Measurements from ENCODE around the gene FRMD7.

DNA sequence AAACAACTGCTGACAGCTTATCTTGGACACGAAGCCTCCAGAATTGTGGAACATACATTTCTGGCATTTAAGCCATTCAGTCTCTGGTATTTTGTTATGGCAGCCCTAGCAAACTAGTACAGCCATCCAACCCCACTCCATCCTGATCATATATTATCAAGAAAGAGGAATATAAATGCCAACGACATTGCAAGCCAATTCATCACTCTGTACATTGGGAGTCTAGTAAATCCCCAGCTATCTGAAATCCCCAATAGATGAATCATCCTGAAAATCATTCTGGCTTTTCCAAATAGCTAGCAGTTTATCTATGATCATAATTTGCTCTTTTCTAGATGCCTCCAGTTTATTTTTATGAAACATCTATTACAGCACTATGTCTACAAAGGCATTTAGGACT, 41.1 kb downstream of the FRMD7 start:
- no peak for TF ChIP-seq EZH2phosphoT487 (IDR thresholded peaks at IDR 0.05; ENCODE audit: borderline replicate concordance)
- TF ChIP-seq, protein P1, sequence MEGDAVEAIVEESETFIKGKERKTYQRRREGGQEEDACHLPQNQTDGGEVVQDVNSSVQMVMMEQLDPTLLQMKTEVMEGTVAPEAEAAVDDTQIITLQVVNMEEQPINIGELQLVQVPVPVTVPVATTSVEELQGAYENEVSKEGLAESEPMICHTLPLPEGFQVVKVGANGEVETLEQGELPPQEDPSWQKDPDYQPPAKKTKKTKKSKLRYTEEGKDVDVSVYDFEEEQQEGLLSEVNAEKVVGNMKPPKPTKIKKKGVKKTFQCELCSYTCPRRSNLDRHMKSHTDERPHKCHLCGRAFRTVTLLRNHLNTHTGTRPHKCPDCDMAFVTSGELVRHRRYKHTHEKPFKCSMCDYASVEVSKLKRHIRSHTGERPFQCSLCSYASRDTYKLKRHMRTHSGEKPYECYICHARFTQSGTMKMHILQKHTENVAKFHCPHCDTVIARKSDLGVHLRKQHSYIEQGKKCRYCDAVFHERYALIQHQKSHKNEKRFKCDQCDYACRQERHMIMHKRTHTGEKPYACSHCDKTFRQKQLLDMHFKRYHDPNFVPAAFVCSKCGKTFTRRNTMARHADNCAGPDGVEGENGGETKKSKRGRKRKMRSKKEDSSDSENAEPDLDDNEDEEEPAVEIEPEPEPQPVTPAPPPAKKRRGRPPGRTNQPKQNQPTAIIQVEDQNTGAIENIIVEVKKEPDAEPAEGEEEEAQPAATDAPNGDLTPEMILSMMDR (conservative IDR thresholded peaks at IDR 0.05; ENCODE audit: low read length): no peak
